Measurements from ENCODE around the gene KRT80.

Gene KRT80

GRCh38 chr12:52165096-52165855 is 26.5 kb downstream of the KRT80 start:
- no peak overlapping the region for H3K27ac ChIP-seq
- TF ChIP-seq CTCF (IDR thresholded peaks at IDR 0.05) (no peak), ZFX (IDR thresholded peaks at IDR 0.05; ENCODE audit: borderline replicate concordance) (no peak)

GRCh38 chr12:52164624-52165023 is 27.2 kb downstream of the KRT80 start:
- TF ChIP-seq ZFX (IDR thresholded peaks at IDR 0.05; ENCODE audit: borderline replicate concordance): no peak
- no peak overlapping the region for H3K27ac ChIP-seq

DNA sequence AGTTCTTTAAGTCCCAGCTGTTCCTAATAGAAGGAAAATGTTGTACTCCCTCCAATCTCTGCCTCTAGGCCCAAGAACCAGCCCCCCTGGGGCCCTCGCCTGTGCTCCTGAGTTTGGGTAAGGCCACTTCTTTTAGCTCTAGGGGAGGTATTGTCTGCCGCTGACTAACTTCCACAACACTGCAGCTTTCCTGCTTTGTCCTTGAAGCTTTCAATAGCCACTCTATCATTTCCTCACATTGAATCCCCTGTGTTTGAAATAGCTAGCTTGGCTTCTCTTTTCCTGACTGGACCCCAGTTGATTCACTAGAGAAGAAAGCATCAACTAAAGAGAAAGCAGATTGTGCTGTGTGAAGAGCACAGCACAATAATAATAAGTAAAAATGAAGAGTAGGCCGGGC is 28.8 kb downstream of the KRT80 start:
- H3K27ac ChIP-seq: no peak overlapping the region
- no peak for TF ChIP-seq ZFX (IDR thresholded peaks at IDR 0.05; ENCODE audit: borderline replicate concordance)
- TF ChIP-seq CTCF (IDR thresholded peaks at IDR 0.05): no peak

DNA sequence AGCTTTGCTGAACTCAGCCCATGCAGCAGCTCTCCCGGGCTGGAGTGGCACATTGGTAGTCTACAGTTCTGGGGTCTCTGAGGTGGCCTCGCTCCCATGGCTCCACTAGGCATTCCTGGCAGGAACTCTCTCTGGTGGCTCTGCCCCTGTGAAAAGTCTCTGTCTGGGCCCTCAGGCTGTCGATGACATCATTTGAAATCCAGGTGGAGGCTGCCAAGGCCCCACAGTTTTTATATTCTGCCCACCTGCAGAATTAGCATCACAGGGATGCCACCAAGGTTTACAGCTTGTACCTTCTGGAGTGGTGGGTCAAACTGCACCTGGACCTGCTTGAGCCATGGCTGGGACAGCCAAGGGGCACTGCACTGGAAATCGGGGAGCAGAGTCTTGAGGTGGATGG is 31.6 kb downstream of the KRT80 start:
- no peak overlapping the region for H3K27ac ChIP-seq
- no peak for TF ChIP-seq ZFX (IDR thresholded peaks at IDR 0.05; ENCODE audit: borderline replicate concordance)
- no peak for TF ChIP-seq CTCF (IDR thresholded peaks at IDR 0.05)

GRCh38 chr12:52157566-52158150 is 34.2 kb downstream of the KRT80 start:
- no peak overlapping the region for H3K27ac ChIP-seq
- no peak for TF ChIP-seq ZFX (IDR thresholded peaks at IDR 0.05; ENCODE audit: borderline replicate concordance)
- no peak for TF ChIP-seq CTCF (IDR thresholded peaks at IDR 0.05)

DNA sequence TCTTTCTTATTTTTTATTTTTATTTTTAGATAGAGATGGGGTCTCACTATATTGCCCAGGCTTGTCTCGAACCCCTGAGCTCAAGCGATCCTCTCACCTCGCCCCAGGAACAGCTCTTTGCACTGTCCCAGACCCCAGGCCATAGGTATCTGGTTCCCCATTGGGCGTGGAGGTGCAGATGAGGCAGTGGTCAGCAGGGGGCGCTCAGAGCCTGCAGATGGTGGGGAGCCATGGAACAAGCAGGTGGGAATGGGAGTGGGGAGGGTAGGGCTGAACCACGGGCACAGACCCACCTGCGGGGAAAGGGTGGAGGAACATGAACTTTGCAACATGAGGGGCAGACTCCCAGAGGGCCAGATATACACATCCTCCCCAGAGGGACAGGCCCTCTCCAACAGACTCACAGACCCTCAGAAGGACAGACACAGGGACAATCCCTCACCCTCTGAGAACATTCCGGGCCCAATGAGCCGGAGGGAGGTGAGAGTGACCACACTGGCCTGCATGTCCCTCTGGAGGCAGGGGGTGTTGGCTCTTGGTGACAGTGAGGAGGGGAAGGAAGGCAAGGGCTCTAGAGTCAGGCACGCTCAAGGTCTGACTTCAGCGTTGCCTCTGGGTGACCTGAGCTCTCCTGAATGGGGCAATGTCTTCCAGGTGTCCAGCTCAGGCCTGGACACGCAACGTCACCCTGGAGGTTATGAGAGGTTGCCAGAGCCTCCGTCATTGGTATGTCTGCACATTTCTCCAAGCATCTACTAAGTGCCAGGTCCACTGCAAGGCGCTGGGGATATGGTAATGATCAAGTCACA is 34.9 kb downstream of the KRT80 start:
- peak; percentile 99 for TF ChIP-seq CTCF (IDR thresholded peaks at IDR 0.05)
- no peak for TF ChIP-seq ZFX (IDR thresholded peaks at IDR 0.05; ENCODE audit: borderline replicate concordance)
- no peak overlapping the region for H3K27ac ChIP-seq

GRCh38 chr12:52156311-52156710 is 35.5 kb downstream of the KRT80 start:
- TF ChIP-seq ZFX (IDR thresholded peaks at IDR 0.05; ENCODE audit: borderline replicate concordance) (no peak), CTCF (IDR thresholded peaks at IDR 0.05) (no peak)
- no peak overlapping the region for H3K27ac ChIP-seq

Measured in 22Rv1 (cell line).